Measurements from ENCODE around the gene CDH4. TPM values are rescaled to one million over a fixed set of nuclear protein-coding genes. Genes with fewer than 3 reads are reported as not detected.

CDH4 gene
- polyA plus RNA-seq, 2 donors, result 0.02 to 0.05 TPM

GRCh38 chr20:61497029-61497627 is 245.1 kb downstream of the CDH4 start:
- H3K4me3 ChIP-seq (ENCODE audit: low read depth in 1 of 2, low read length in 2 of 2), result no peak overlapping the region
- H3K9me3 ChIP-seq (ENCODE audit: control insufficient read depth in 2 of 2, insufficient read depth in 1 of 2, low read depth in 1 of 2, low read length in 1 of 2), result no peaks in the 10 kb centered on the region
- no peaks in the 10 kb centered on the region for H3K4me1 ChIP-seq (ENCODE audit: control insufficient read depth in 2 of 2, insufficient read depth in 2 of 2, low read length in 1 of 2)
- 31 to 32% methylated on average over 5 of the region's 5 CpGs for WGBS, 2 donors
- no peaks in the 10 kb centered on the region for H3K36me3 ChIP-seq (ENCODE audit: control insufficient read depth in 2 of 2, insufficient read depth in 2 of 2, low read length in 1 of 2)
- no peaks in the 10 kb centered on the region for H3K27me3 ChIP-seq (ENCODE audit: control insufficient read depth in 1 of 2, insufficient read depth in 2 of 2, low read length in 2 of 2)
- H3K27ac ChIP-seq (ENCODE audit: low read depth in 2 of 2, low read length in 1 of 2), result no peak overlapping the region

DNA sequence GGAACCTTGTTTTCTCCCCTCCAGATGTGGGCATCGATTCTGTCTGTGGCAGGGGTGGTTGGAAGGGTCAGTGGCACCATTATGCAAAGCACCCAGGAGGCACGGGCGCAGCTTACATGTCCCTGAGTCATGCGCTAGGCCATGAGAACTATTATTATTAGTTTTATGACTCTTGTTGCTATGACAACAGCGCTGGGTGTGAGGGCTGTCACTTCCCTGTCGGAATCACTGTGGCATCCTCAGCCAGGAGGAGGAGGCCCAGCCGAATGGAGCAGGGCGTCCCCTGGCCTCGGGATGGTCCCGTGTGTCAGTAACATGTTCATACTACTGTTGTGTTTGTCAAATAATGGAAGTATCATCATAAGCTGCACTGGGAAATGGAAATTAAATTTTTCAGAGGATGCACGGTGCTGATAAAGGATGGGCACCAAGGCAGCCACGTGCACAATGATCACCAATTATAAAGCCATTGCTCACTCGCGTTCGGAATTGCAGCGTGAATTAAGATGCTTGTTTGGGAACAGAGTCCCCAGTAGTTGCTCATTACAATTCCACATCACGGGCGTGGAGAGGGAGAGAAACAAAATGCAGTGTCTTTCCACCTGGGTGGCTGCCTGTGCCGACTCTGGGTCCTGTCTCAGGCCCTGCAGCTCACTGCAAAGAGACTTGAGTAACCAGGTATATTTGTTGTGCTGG is 247.9 kb downstream of the CDH4 start:
- H3K27me3 ChIP-seq (ENCODE audit: control insufficient read depth in 1 of 2, insufficient read depth in 2 of 2, low read length in 2 of 2), result no peaks in the 10 kb centered on the region
- H3K4me3 ChIP-seq (ENCODE audit: low read depth in 1 of 2, low read length in 2 of 2), result no peak overlapping the region
- no peaks in the 10 kb centered on the region for H3K4me1 ChIP-seq (ENCODE audit: control insufficient read depth in 2 of 2, insufficient read depth in 2 of 2, low read length in 1 of 2)
- H3K27ac ChIP-seq (ENCODE audit: low read depth in 2 of 2, low read length in 1 of 2), result no peak overlapping the region
- 78 to 84% methylated on average over 19 of the region's 19 CpGs for WGBS, 2 donors
- no peaks in the 10 kb centered on the region for H3K36me3 ChIP-seq (ENCODE audit: control insufficient read depth in 2 of 2, insufficient read depth in 2 of 2, low read length in 1 of 2)
- H3K9me3 ChIP-seq (ENCODE audit: control insufficient read depth in 2 of 2, insufficient read depth in 1 of 2, low read depth in 1 of 2, low read length in 1 of 2), result no peaks in the 10 kb centered on the region

GRCh38 chr20:61500791-61501321 is 248.8 kb downstream of the CDH4 start:
- Histone ChIP-seq H3K27me3 (ENCODE audit: control insufficient read depth in 1 of 2, insufficient read depth in 2 of 2, low read length in 2 of 2) (no peaks in the 10 kb centered on the region), H3K4me3 (ENCODE audit: low read depth in 1 of 2, low read length in 2 of 2) (no peak overlapping the region), H3K36me3 (ENCODE audit: control insufficient read depth in 2 of 2, insufficient read depth in 2 of 2, low read length in 1 of 2) (no peaks in the 10 kb centered on the region), H3K4me1 (ENCODE audit: control insufficient read depth in 2 of 2, insufficient read depth in 2 of 2, low read length in 1 of 2) (no peaks in the 10 kb centered on the region), H3K27ac (ENCODE audit: low read depth in 2 of 2, low read length in 1 of 2) (no peak overlapping the region), H3K9me3 (ENCODE audit: control insufficient read depth in 2 of 2, insufficient read depth in 1 of 2, low read depth in 1 of 2, low read length in 1 of 2) (no peaks in the 10 kb centered on the region)
- WGBS, 2 donors, result 60% methylated on average over 11 of the region's 11 CpGs

DNA sequence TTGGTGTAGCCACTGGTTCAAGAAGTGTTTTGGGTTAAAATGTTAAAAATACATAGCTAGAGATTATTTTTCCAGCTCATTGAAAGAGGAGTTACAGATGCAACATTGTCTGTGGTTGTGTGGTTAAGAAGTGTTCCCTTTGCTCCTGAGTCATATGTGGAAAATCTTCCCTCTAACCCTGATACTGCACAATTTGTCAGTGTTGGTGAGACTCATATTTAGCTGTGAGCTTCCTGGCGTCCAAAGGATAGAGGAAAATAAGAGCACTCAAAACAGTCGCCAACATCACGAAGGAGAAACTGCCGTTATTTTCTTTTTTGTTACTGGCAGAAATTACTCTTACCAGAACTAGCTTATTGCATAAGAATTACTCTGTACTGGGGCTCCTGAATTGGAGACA is 250.4 kb downstream of the CDH4 start:
- Histone ChIP-seq H3K27ac (ENCODE audit: low read depth in 2 of 2, low read length in 1 of 2) (no peak overlapping the region), H3K36me3 (ENCODE audit: control insufficient read depth in 2 of 2, insufficient read depth in 2 of 2, low read length in 1 of 2) (no peaks in the 10 kb centered on the region), H3K9me3 (ENCODE audit: control insufficient read depth in 2 of 2, insufficient read depth in 1 of 2, low read depth in 1 of 2, low read length in 1 of 2) (no peaks in the 10 kb centered on the region), H3K4me3 (ENCODE audit: low read depth in 1 of 2, low read length in 2 of 2) (no peak overlapping the region), H3K27me3 (ENCODE audit: control insufficient read depth in 1 of 2, insufficient read depth in 2 of 2, low read length in 2 of 2) (no peaks in the 10 kb centered on the region), H3K4me1 (ENCODE audit: control insufficient read depth in 2 of 2, insufficient read depth in 2 of 2, low read length in 1 of 2) (no peaks in the 10 kb centered on the region)
- WGBS, 2 donors, result 89 to 94% methylated on average over 4 of the region's 4 CpGs

DNA sequence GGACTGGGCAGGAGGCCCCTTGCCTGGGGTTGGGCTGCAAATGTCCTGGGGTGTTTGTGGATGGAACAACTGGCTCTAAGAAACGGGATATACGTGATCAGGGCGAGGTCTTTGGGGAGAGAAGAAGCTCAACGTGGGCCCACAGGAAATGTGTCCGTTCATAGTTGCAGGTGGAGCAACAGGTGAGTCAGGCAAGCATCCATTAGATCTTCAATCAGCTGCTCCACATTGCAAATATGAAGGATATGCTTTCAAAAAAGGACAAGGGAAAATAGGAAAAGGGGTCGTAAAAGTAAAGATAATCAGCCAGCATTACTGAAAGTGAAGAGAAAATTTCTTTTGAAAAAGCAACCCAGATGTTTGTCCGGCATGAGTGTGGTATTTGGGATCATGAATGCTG is 251.0 kb downstream of the CDH4 start:
- Histone ChIP-seq H3K36me3 (ENCODE audit: control insufficient read depth in 2 of 2, insufficient read depth in 2 of 2, low read length in 1 of 2) (no peaks in the 10 kb centered on the region), H3K27me3 (ENCODE audit: control insufficient read depth in 1 of 2, insufficient read depth in 2 of 2, low read length in 2 of 2) (no peaks in the 10 kb centered on the region)

GRCh38 chr20:61505508-61505907 is 253.4 kb downstream of the CDH4 start:
- H3K27me3 ChIP-seq (ENCODE audit: control insufficient read depth in 1 of 2, insufficient read depth in 2 of 2, low read length in 2 of 2), result no peaks in the 10 kb centered on the region

More for the DNA sequence above, 251.0 kb downstream of the CDH4 start:
- Histone ChIP-seq H3K27ac (ENCODE audit: low read depth in 2 of 2, low read length in 1 of 2) (no peak overlapping the region), H3K4me3 (ENCODE audit: low read depth in 1 of 2, low read length in 2 of 2) (no peak overlapping the region), H3K9me3 (ENCODE audit: control insufficient read depth in 2 of 2, insufficient read depth in 1 of 2, low read depth in 1 of 2, low read length in 1 of 2) (no peaks in the 10 kb centered on the region), H3K4me1 (ENCODE audit: control insufficient read depth in 2 of 2, insufficient read depth in 2 of 2, low read length in 1 of 2) (no peaks in the 10 kb centered on the region)
- WGBS, 2 donors, result 67 to 77% methylated on average over 7 of the region's 7 CpGs

GRCh38 chr20:61507778-61508177 is 255.7 kb downstream of the CDH4 start:
- no peaks in the 10 kb centered on the region for H3K36me3 ChIP-seq (ENCODE audit: control insufficient read depth in 2 of 2, insufficient read depth in 2 of 2, low read length in 1 of 2)
- WGBS, 2 donors, result 66 to 67% methylated on average over 11 of the region's 11 CpGs
- no peaks in the 10 kb centered on the region for H3K4me1 ChIP-seq (ENCODE audit: control insufficient read depth in 2 of 2, insufficient read depth in 2 of 2, low read length in 1 of 2)
- no peaks in the 10 kb centered on the region for H3K9me3 ChIP-seq (ENCODE audit: control insufficient read depth in 2 of 2, insufficient read depth in 1 of 2, low read depth in 1 of 2, low read length in 1 of 2)
- no peak overlapping the region for H3K27ac ChIP-seq (ENCODE audit: low read depth in 2 of 2, low read length in 1 of 2)
- no peaks in the 10 kb centered on the region for H3K27me3 ChIP-seq (ENCODE audit: control insufficient read depth in 1 of 2, insufficient read depth in 2 of 2, low read length in 2 of 2)
- no peak overlapping the region for H3K4me3 ChIP-seq (ENCODE audit: low read depth in 1 of 2, low read length in 2 of 2)

More at GRCh38 chr20:61505508-61505907, 253.4 kb downstream of the CDH4 start:
- Histone ChIP-seq H3K36me3 (ENCODE audit: control insufficient read depth in 2 of 2, insufficient read depth in 2 of 2, low read length in 1 of 2) (no peaks in the 10 kb centered on the region), H3K9me3 (ENCODE audit: control insufficient read depth in 2 of 2, insufficient read depth in 1 of 2, low read depth in 1 of 2, low read length in 1 of 2) (no peaks in the 10 kb centered on the region), H3K4me3 (ENCODE audit: low read depth in 1 of 2, low read length in 2 of 2) (no peak overlapping the region), H3K27ac (ENCODE audit: low read depth in 2 of 2, low read length in 1 of 2) (no peak overlapping the region), H3K4me1 (ENCODE audit: control insufficient read depth in 2 of 2, insufficient read depth in 2 of 2, low read length in 1 of 2) (no peaks in the 10 kb centered on the region)
- 73 to 74% methylated on average over 8 of the region's 8 CpGs for WGBS, 2 donors

DNA sequence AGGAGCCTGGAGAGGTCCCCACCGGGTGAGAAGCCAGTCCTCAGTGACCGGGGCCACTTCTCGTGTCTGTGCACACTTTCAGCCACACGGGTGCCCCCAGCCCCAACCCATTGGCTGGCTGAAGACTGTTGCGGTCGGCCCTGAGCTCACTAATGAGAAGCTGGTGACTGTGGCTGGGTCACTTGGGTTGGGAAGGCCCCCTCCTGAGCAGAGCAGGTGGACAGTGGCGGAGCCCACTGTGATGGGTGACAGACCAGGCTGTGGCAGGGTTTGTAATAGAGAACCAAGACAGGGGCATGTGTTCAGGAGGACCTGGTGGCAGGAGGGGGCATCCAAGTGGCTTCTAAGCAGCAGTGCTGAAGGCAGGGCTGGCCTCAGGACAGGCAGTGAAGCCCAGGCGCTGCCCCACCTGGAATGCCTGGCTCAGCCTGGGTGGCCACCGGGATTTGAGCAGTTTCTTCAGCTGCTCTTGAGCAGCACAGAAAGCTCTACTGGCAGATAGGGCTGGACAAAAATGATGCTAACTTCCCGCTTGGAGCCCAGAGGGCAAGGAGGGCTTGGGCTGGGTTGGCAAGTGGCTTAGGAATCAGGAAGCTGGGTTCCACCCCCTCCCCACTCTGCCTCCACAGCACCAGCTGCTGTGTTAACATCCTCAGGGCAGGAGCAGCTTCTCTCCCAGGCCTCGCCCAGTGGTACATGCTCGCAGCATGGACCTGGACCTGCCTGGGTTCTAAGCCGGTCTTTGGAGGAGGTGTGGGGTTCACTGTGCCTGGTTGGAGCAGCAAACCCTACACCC is 256.4 kb downstream of the CDH4 start:
- WGBS, 2 donors, result 68 to 72% methylated on average over 13 of the region's 13 CpGs
- no peaks in the 10 kb centered on the region for H3K9me3 ChIP-seq (ENCODE audit: control insufficient read depth in 2 of 2, insufficient read depth in 1 of 2, low read depth in 1 of 2, low read length in 1 of 2)
- no peak overlapping the region for H3K27ac ChIP-seq (ENCODE audit: low read depth in 2 of 2, low read length in 1 of 2)
- no peaks in the 10 kb centered on the region for H3K4me1 ChIP-seq (ENCODE audit: control insufficient read depth in 2 of 2, insufficient read depth in 2 of 2, low read length in 1 of 2)
- H3K4me3 ChIP-seq (ENCODE audit: low read depth in 1 of 2, low read length in 2 of 2), result no peak overlapping the region
- no peaks in the 10 kb centered on the region for H3K27me3 ChIP-seq (ENCODE audit: control insufficient read depth in 1 of 2, insufficient read depth in 2 of 2, low read length in 2 of 2)
- no peaks in the 10 kb centered on the region for H3K36me3 ChIP-seq (ENCODE audit: control insufficient read depth in 2 of 2, insufficient read depth in 2 of 2, low read length in 1 of 2)

DNA sequence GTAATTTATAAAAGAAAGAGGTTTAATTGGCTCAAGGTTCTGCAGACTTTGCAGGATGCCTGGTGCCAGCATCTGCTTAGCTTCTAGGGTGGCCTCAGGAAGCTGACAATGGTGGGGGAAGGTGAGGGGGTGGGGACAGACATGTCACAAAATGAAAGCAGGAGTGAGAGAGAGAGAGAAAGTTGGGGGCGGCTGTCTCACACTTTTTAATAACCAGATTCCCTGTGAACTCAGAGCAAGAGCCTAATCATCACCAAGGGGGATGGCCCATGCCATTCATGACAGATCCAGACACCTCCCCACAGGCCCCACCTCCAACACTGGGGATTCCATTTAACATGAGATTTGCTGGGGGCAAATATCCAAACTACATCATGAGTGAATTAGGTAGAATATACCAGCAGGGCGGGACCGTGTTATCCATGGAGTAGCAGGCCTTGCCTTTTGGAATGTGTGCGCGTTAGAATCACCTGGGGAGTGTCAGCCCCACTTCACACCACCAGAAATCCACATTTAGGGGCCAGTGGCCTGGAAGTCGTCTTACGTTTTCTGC is 258.8 kb downstream of the CDH4 start:
- 77 to 79% methylated on average over 7 of the region's 7 CpGs for WGBS, 2 donors
- no peaks in the 10 kb centered on the region for H3K9me3 ChIP-seq (ENCODE audit: control insufficient read depth in 2 of 2, insufficient read depth in 1 of 2, low read depth in 1 of 2, low read length in 1 of 2)
- no peak overlapping the region for H3K27ac ChIP-seq (ENCODE audit: low read depth in 2 of 2, low read length in 1 of 2)
- H3K4me1 ChIP-seq (ENCODE audit: control insufficient read depth in 2 of 2, insufficient read depth in 2 of 2, low read length in 1 of 2), result no peaks in the 10 kb centered on the region
- no peaks in the 10 kb centered on the region for H3K27me3 ChIP-seq (ENCODE audit: control insufficient read depth in 1 of 2, insufficient read depth in 2 of 2, low read length in 2 of 2)
- no peak overlapping the region for H3K4me3 ChIP-seq (ENCODE audit: low read depth in 1 of 2, low read length in 2 of 2)
- no peaks in the 10 kb centered on the region for H3K36me3 ChIP-seq (ENCODE audit: control insufficient read depth in 2 of 2, insufficient read depth in 2 of 2, low read length in 1 of 2)
